ENCODE results near the gene CEP112.

GRCh38 chr17:65841089-65841488 is 350.8 kb downstream of the CEP112 start:
- TF ChIP-seq NFIC (IDR thresholded peaks at IDR 0.05; ENCODE audit: low read depth, low read length) (no peak), CTCF (IDR thresholded peaks at IDR 0.05 in 2 of 3, conservative IDR thresholded peaks at IDR 0.05 in 1 of 3; ENCODE audit: control insufficient read depth in 2 of 3, extremely low read depth in 1 of 3, insufficient read depth in 1 of 3, low read depth in 3 of 3, low read length in 3 of 3) (no peak), EP300 (IDR thresholded peaks at IDR 0.05; ENCODE audit: borderline replicate concordance in 1 of 2, control insufficient read depth in 1 of 2, low read depth in 2 of 2, low read length in 2 of 2) (no peak), NR2C2 (IDR thresholded peaks at IDR 0.05; ENCODE audit: borderline replicate concordance, control insufficient read depth, insufficient read length, low read depth) (no peak), NR2C1 (IDR thresholded peaks at IDR 0.05) (no peak)

Measured in GM12878 (cell line).